Type B pancreatic cell (in vitro differentiated cells): ENCODE data around the gene HIVEP3. TPM values are rescaled to one million over a fixed set of nuclear protein-coding genes. Genes with fewer than 3 reads are reported as not detected.

Experiments used
- DNase-seq: peaks from one replicate; pipeline ENCODE4 v3.0.0; 2021; ENCODE audit warnings: mixed read lengths; ENCODE audit not compliant: unreplicated experiment; ENCODE audit errors: extremely low spot score
- H3K27ac Mint-ChIP-seq: 2 replicates; pipeline ENCODE4 v1.8.0; 2021; ENCODE audit warnings: mild to moderate bottlenecking, mixed read lengths
- H3K27me3 Mint-ChIP-seq: 2 replicates; pipeline ENCODE4 v1.8.0; 2021; ENCODE audit warnings: mixed read lengths
- H3K36me3 Mint-ChIP-seq: 2 replicates; pipeline ENCODE4 v1.8.0; 2021; ENCODE audit warnings: mixed read lengths
- H3K4me1 Mint-ChIP-seq: one replicate; pipeline ENCODE4 v1.8.0; 2021; ENCODE audit warnings: mixed read lengths; ENCODE audit not compliant: unreplicated experiment
- H3K4me3 Mint-ChIP-seq: 2 replicates; pipeline ENCODE4 v1.8.0; 2021; ENCODE audit warnings: mild to moderate bottlenecking, mixed read lengths
- H3K9me3 Mint-ChIP-seq: 2 replicates; pipeline ENCODE4 v1.8.0; 2021; ENCODE audit warnings: mixed read lengths
- total RNA-seq: library from RNA; stranded (reverse); gene quantifications from 2 replicates; pipeline ENCODE4 v1.2.1, GENCODE V29; 2021; ENCODE audit warnings: low replicate concordance
- TF ChIP-seq, protein P1 (sequence below): fragments of 200-600 bp; sonication (generic); conservative IDR thresholded peaks from 2 replicates; pipeline ENCODE4 v1.5.0; 2021; ENCODE audit warnings: antibody characterized with exemption, mild to moderate bottlenecking

HIVEP3 gene
- total RNA-seq, 1 donor from 2014 or later = 9.2 TPM

DNA sequence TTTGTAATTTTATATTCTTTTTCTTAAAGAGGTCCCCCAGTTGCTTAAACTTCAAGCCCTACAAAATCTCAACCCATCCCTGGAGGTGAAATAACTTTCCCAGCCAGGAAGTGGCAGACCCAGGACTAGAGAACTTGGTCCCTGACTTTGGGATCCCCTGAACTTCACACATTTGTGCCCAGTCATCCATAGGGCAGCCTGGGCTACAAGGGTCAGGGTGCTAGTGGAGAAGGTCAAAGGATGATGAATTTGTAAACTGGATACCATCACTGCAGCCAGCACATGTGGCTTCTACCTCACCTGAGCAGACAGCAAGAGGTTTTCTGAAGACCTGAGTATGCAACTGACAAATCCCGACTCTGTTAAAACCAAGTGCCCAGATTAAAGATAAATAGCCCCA lies 31.4 kb downstream of the HIVEP3 start:
- TF ChIP-seq, protein P1, sequence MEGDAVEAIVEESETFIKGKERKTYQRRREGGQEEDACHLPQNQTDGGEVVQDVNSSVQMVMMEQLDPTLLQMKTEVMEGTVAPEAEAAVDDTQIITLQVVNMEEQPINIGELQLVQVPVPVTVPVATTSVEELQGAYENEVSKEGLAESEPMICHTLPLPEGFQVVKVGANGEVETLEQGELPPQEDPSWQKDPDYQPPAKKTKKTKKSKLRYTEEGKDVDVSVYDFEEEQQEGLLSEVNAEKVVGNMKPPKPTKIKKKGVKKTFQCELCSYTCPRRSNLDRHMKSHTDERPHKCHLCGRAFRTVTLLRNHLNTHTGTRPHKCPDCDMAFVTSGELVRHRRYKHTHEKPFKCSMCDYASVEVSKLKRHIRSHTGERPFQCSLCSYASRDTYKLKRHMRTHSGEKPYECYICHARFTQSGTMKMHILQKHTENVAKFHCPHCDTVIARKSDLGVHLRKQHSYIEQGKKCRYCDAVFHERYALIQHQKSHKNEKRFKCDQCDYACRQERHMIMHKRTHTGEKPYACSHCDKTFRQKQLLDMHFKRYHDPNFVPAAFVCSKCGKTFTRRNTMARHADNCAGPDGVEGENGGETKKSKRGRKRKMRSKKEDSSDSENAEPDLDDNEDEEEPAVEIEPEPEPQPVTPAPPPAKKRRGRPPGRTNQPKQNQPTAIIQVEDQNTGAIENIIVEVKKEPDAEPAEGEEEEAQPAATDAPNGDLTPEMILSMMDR = no peak
- H3K36me3 Mint-ChIP-seq = no peaks in the 10 kb centered on the region
- H3K4me1 Mint-ChIP-seq = peaks cover 16% of the 10 kb centered on the region
- H3K27ac Mint-ChIP-seq = no peak overlapping the region
- DNase-seq = no peak
- no peaks in the 10 kb centered on the region for H3K9me3 Mint-ChIP-seq
- H3K27me3 Mint-ChIP-seq = no peaks in the 10 kb centered on the region
- H3K4me3 Mint-ChIP-seq = no peak overlapping the region

GRCh38 chr1:41884256-41885230 lies 34.2 kb downstream of the HIVEP3 start:
- H3K36me3 Mint-ChIP-seq = no peaks in the 10 kb centered on the region
- H3K27me3 Mint-ChIP-seq = no peaks in the 10 kb centered on the region
- H3K4me1 Mint-ChIP-seq = peaks cover 12% of the 10 kb centered on the region
- no peak overlapping the region for H3K4me3 Mint-ChIP-seq
- H3K27ac Mint-ChIP-seq = no peak overlapping the region
- peaks cover 2% of the 10 kb centered on the region for H3K9me3 Mint-ChIP-seq
- TF ChIP-seq, protein P1 = no peak
- no peak for DNase-seq

DNA sequence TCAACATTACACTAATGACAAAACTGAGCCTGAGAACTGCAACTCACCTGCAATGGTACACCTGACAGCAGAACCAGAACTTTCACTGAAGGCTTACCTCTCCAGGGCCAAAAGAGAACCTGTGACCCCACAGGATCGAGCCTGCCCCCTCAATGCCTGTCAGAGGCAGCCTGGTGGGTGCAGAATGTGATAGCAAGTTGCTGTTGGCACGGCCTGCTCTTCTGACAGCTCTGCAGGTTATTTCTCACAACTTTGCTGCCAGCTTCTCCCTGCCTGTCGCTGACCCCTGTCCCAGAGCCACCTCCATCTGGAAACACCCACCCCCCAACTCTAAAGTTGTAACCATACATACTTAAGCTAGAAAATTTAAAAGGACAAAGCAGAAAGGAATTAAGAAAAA lies 35.2 kb downstream of the HIVEP3 start:
- Mint-ChIP-seq H3K27ac (no peak overlapping the region), H3K36me3 (no peaks in the 10 kb centered on the region), H3K4me3 (no peak overlapping the region), H3K27me3 (no peaks in the 10 kb centered on the region), H3K9me3 (peaks cover 9% of the 10 kb centered on the region), H3K4me1 (peaks cover 21% of the 10 kb centered on the region)
- DNase-seq = no peak
- TF ChIP-seq, protein P1 = no peak

- DNase-seq = no peak
- H3K4me3 Mint-ChIP-seq = peak overlapping the region; percentile 50
- H3K27ac Mint-ChIP-seq = peak overlapping the region; percentile 85
- H3K4me1 Mint-ChIP-seq = peaks cover 21% of the 10 kb centered on the region
- TF ChIP-seq, protein P1 = no peak
- peaks cover 9% of the 10 kb centered on the region for H3K9me3 Mint-ChIP-seq
- no peaks in the 10 kb centered on the region for H3K27me3 Mint-ChIP-seq
- H3K36me3 Mint-ChIP-seq = no peaks in the 10 kb centered on the region
These were observed 36.2 kb downstream of the HIVEP3 start for GRCh38 chr1:41882486-41882885.

GRCh38 chr1:41882068-41882477 lies 36.6 kb downstream of the HIVEP3 start:
- Mint-ChIP-seq H3K27ac (peak overlapping the region; percentile 85), H3K4me1 (peaks cover 21% of the 10 kb centered on the region), H3K36me3 (no peaks in the 10 kb centered on the region), H3K9me3 (peaks cover 9% of the 10 kb centered on the region), H3K4me3 (peak overlapping the region; percentile 50), H3K27me3 (no peaks in the 10 kb centered on the region)
- DNase-seq = no peak
- TF ChIP-seq, protein P1 = no peak
